ENCODE results near the gene HLA-C.
"Not testable (repeated sequence)": the region's sequence is repeated elsewhere in the genome, so short reads cannot be mapped to it uniquely, and the experiment has no call there.

Gene HLA-C

GRCh38 chr6:31293343-31293742, 21.5 kb upstream of the HLA-C start:
- no peak for TF ChIP-seq CTCF (conservative IDR thresholded peaks at IDR 0.05; ENCODE audit: low read depth, low read length)
- peak; percentile 34 for DNase-seq (ENCODE audit: low read depth)
- no peak overlapping the region for H3K4me3 ChIP-seq (ENCODE audit: low read depth, low read length)

DNA sequence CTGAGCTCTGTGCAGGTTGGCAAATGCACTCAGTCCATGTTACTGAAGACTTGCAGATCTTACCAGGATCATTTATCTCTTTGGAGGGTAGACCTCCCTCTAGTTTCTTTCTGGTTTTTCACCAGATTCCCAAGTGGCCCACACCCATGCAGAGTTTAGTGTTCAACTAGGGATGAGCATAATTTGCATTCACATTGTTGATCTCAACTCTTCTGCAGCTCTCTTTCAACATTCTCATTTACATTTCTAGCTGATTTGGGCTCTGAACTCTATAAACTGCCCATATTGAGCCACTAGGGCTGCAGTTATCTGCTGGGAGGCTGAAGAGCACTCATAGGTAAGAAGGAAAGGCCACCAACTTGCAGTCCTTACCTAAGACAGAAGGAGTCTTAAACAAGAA, 17.9 kb upstream of the HLA-C start:
- no peak for TF ChIP-seq CTCF (conservative IDR thresholded peaks at IDR 0.05; ENCODE audit: low read depth, low read length)
- no peak overlapping the region for H3K4me3 ChIP-seq (ENCODE audit: low read depth, low read length)
- DNase-seq (ENCODE audit: low read depth): no peak

DNA sequence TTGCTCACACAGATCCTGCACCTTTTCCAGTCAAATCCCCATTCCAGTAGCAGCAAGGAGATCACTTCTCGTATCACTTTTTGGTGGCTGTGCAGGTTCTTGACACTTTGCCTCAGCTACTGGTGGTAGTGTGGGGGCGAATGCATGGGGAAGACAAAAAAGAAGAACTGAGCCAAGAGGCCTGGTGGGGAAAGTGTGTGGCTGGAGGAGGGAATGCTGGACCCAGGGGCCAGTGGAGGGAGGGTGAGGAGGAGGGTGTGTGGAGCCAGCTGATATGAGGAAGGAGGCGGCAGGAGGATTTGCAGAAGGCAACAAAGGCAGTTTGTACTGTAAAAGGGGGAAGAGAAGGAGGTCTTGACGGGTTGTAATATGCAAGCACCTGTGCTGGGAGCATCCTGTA, 15.7 kb upstream of the HLA-C start:
- TF ChIP-seq CTCF (conservative IDR thresholded peaks at IDR 0.05; ENCODE audit: low read depth, low read length): no peak
- no peak for DNase-seq (ENCODE audit: low read depth)
- no peak overlapping the region for H3K4me3 ChIP-seq (ENCODE audit: low read depth, low read length)

DNA sequence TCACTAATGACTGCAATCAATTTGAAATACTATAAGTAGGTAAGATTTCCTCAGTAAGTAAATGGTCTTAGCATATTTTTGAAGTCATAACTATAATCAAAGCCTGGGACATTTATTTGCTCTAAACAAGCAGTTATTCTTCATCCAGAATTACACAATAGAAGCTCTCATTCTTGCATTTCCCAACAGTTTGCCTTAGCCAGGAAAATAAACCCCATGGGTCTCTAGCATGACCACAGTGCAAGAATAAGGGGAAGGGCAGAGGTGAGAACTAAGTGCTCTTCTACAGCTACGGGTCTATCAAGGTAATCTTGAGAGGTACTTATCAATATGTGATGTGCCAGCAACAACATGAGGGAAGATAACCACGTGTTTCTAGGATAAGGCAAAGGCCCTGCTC, 14.1 kb upstream of the HLA-C start:
- H3K4me3 ChIP-seq (ENCODE audit: low read depth, low read length): no peak overlapping the region
- TF ChIP-seq CTCF (conservative IDR thresholded peaks at IDR 0.05; ENCODE audit: low read depth, low read length): no peak
- no peak for DNase-seq (ENCODE audit: low read depth)

GRCh38 chr6:31285486-31285885, 13.6 kb upstream of the HLA-C start:
- H3K4me3 ChIP-seq (ENCODE audit: low read depth, low read length): no peak overlapping the region
- TF ChIP-seq CTCF (conservative IDR thresholded peaks at IDR 0.05; ENCODE audit: low read depth, low read length): no peak
- DNase-seq (ENCODE audit: low read depth): no peak

DNA sequence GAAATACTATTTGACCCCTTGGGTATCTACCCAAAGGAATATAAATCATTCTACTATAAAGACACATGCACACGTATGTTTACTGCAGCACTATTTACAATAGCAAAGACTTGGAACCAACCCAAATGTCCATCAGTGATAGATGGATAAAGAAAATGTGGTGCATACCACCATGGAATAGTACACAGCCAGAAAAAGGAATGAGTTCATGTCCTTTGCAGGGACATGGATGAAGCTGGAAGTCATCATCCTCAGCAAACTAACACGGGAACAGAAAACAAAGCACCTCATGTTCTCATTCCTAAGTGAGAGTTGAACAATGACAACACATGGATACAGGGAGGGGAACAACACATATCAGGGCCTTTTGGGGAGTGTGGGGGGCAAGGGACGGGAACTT, 7.8 kb upstream of the HLA-C start:
- not testable (repeated sequence) for DNase-seq (ENCODE audit: low read depth); H3K4me3 ChIP-seq (ENCODE audit: low read depth, low read length)

DNA sequence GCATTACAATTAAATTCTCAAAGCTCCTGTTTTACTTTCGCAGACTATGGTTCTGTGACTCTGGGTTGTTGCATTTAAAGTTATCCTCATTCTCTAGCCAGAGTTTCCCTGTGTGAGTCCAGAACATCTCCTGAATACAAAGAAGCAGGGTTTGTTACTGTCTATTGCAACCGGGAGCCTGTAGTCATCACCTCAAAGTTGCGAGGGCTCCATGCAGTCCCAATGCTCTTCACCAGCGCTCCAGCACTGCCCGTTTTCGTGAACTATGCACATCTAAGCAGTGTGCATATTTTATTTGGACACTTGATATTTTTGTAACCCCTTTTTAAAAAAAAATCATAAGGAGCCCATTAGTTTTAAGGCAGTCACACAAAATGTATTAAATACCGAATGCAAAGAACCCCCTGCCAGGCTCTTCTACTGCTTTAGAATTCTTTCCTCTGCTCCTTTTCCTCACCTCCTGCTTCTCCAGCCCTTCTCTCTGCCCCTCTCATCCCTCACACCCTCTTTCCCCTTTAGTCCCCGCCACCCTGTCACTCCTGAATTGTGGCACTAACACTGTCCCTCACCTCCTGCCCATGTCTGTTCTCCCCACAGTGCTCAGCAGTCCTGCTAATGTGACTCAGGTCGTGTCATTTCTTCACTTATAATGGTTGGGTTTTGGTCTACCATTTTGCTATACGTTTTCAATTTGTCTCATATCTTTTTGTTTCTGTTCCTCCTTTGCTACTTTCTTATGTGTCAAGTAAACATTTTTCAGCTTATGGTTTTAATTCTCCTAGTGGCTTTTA, 1.1 kb upstream of the HLA-C start:
- H3K4me3 ChIP-seq (ENCODE audit: low read depth, low read length): no peak overlapping the region
- no peak for DNase-seq (ENCODE audit: low read depth)
- no peak for TF ChIP-seq CTCF (conservative IDR thresholded peaks at IDR 0.05; ENCODE audit: low read depth, low read length)

Measured in choroid plexus epithelial cell (primary cell).